GM21723 (cell line): ENCODE results near the gene TRIP4.
A peak's percentile ranks its signal among the peaks of the same experiment; 100 is the strongest.
"Not testable (repeated sequence)": the region's sequence is repeated elsewhere in the genome, so short reads cannot be mapped to it uniquely, and the experiment has no call there.

Source experiments
- ATAC-seq: cut with Tn5 transposase; IDR thresholded peaks from one replicate; pipeline ENCODE4 v1.9.1; 2021; ENCODE audit warnings: mild to moderate bottlenecking, moderate library complexity; ENCODE audit not compliant: unreplicated experiment

Gene TRIP4

GRCh38 chr15:64387562-64388168 lies at the start of gene TRIP4:
Gene TRIP4 (plus strand): TSS chr15:64387836. CDS start chr15:64387864, 28 bp downstream.
- peak; percentile 96 for ATAC-seq

GRCh38 chr15:64340355-64340754 lies 47.3 kb upstream of the TRIP4 start:
- ATAC-seq, result no peak

- no peak for ATAC-seq
Observed at GRCh38 chr15:64341961-64342360, 45.7 kb upstream of the TRIP4 start.

GRCh38 chr15:64343222-64343621 lies 44.4 kb upstream of the TRIP4 start:
- ATAC-seq, result no peak

GRCh38 chr15:64343841-64344240 lies 43.8 kb upstream of the TRIP4 start:
- no peak for ATAC-seq

- ATAC-seq, result no peak
Observed at GRCh38 chr15:64344651-64345294, 42.9 kb upstream of the TRIP4 start.

- ATAC-seq, result not testable (repeated sequence)
Observed at GRCh38 chr15:64346242-64346641, 41.4 kb upstream of the TRIP4 start.

GRCh38 chr15:64348455-64348854 lies 39.2 kb upstream of the TRIP4 start:
- no peak for ATAC-seq

- no peak for ATAC-seq
Observed at GRCh38 chr15:64349375-64349774, 38.3 kb upstream of the TRIP4 start.

GRCh38 chr15:64351265-64351664 lies 36.4 kb upstream of the TRIP4 start:
- no peak for ATAC-seq

GRCh38 chr15:64354688-64355344 lies 32.8 kb upstream of the TRIP4 start:
- no peak for ATAC-seq

- ATAC-seq, result peak; percentile 29
Observed at GRCh38 chr15:64355348-64355943, 32.2 kb upstream of the TRIP4 start.

GRCh38 chr15:64355944-64356709 lies 31.5 kb upstream of the TRIP4 start, which contains the start of gene CSNK1G1:
Gene CSNK1G1 (minus strand): TSS chr15:64356173. CDS start chr15:64300499, 55,674 bp downstream.
- peak; percentile 97 for ATAC-seq

- ATAC-seq, result no peak
Observed at GRCh38 chr15:64356710-64357040, 31.0 kb upstream of the TRIP4 start.

- ATAC-seq, result no peak
Observed at GRCh38 chr15:64361259-64361658, 26.4 kb upstream of the TRIP4 start.

GRCh38 chr15:64369078-64369607 lies 18.5 kb upstream of the TRIP4 start:
- no peak for ATAC-seq

GRCh38 chr15:64371383-64371782 lies 16.3 kb upstream of the TRIP4 start:
- not testable (repeated sequence) for ATAC-seq

GRCh38 chr15:64373360-64373759 lies 14.3 kb upstream of the TRIP4 start:
- no peak for ATAC-seq

- ATAC-seq, result no peak
Observed at GRCh38 chr15:64379216-64379960, 8.2 kb upstream of the TRIP4 start.
